Left renal cortex interstitium (tissue), 4 donors: ENCODE results near the gene ANKRD42. TPM values are rescaled to one million over a fixed set of nuclear protein-coding genes. Genes with fewer than 3 reads are reported as not detected.
"Not testable (repeated sequence)": the region's sequence is repeated elsewhere in the genome, so short reads cannot be mapped to it uniquely, and the experiment has no call there.

Source experiments
- DNase-seq, 4 donors: peaks; one replicate each; pipeline ENCODE4 v3.0.0-alpha.2; 2013; ENCODE audit warnings: low read depth in 4 of 4, low spot score in 2 of 4, missing footprints in 1 of 4
- polyA plus RNA-seq, 4 donors: library from polyadenylated mRNA; unstranded; fragments of 120-200 nt; gene quantifications; one replicate each; pipeline ENCODE4 v1.2.1, GENCODE V29; 2013; ENCODE audit not compliant: insufficient read length in 4 of 4

ANKRD42 gene
- polyA plus RNA-seq, 4 donors: 16.5 to 20.3 (median 17.4) TPM

- DNase-seq: no peak
Measured at GRCh38 chr11:83170865-83171264, 22.6 kb upstream of the ANKRD42 start.

GRCh38 chr11:83172551-83172950 lies 21.0 kb upstream of the ANKRD42 start:
- DNase-seq: no peak

GRCh38 chr11:83174008-83174407 lies 19.5 kb upstream of the ANKRD42 start:
- DNase-seq: no peak

- no peak for DNase-seq
Measured at GRCh38 chr11:83175815-83176214, 17.7 kb upstream of the ANKRD42 start.

- no peak for DNase-seq
Measured at GRCh38 chr11:83181815-83182214, 11.7 kb upstream of the ANKRD42 start.

GRCh38 chr11:83185767-83186166 lies 7.7 kb upstream of the ANKRD42 start:
- DNase-seq: no peak

GRCh38 chr11:83187465-83187864 lies 6.0 kb upstream of the ANKRD42 start:
- DNase-seq: no peak

- DNase-seq: no peak
Measured at GRCh38 chr11:83191491-83191890, 2.0 kb upstream of the ANKRD42 start.

GRCh38 chr11:83191986-83192385 lies 1.5 kb upstream of the ANKRD42 start:
- DNase-seq: no peak

GRCh38 chr11:83192606-83193245 lies 786 bp upstream of the ANKRD42 start:
- DNase-seq: no peak

GRCh38 chr11:83194281-83195142 lies 1.0 kb downstream of the ANKRD42 start:
- peak in 3 of 4 donors; percentile 11 to 45 (median 23) for DNase-seq

- DNase-seq: no peak
Measured at GRCh38 chr11:83195143-83195466, 1.6 kb downstream of the ANKRD42 start.

GRCh38 chr11:83195649-83196048 lies 2.1 kb downstream of the ANKRD42 start:
- DNase-seq: no peak

GRCh38 chr11:83200035-83200434 lies 6.5 kb downstream of the ANKRD42 start:
- DNase-seq: no peak

- DNase-seq: no peak
Measured at GRCh38 chr11:83205608-83206185, 12.2 kb downstream of the ANKRD42 start.

- no peak for DNase-seq
Measured at GRCh38 chr11:83206221-83206620, 12.7 kb downstream of the ANKRD42 start.

GRCh38 chr11:83206771-83207382 lies 13.4 kb downstream of the ANKRD42 start:
- DNase-seq: not testable (repeated sequence)

- no peak for DNase-seq
Measured at GRCh38 chr11:83219095-83219494, 25.6 kb downstream of the ANKRD42 start.

- no peak for DNase-seq
Measured at GRCh38 chr11:83220260-83220659, 26.7 kb downstream of the ANKRD42 start.

- no peak for DNase-seq
Measured at GRCh38 chr11:83221694-83222093, 28.2 kb downstream of the ANKRD42 start.

- no peak for DNase-seq
Measured at GRCh38 chr11:83222499-83222898, 29.0 kb downstream of the ANKRD42 start.
